Cardiac fibroblast (primary cell): Measurements from ENCODE around the gene TNS3.
A peak's percentile ranks its signal among the peaks of the same experiment; 100 is the strongest.

Experiments
- DNase-seq, 2 donors: peaks; one replicate each; pipeline versions ENCODE4 v3.0.0 to v3.0.0-alpha.2; 2010; ENCODE audit warnings: low read depth in 2 of 2
- H3K4me3 ChIP-seq, 2 donors: replicated peaks in 1 of 2; 1 replicate in 1 of 2; 2 replicates in 1 of 2; pipeline ENCODE4 v1.5.1; 2011; ENCODE audit warnings: low read depth in 2 of 2, low read length in 2 of 2, mild to moderate bottlenecking in 2 of 2, moderate library complexity in 1 of 2
- CTCF ChIP-seq: IDR thresholded peaks from one replicate; pipeline ENCODE4 v1.5.1; 2011; ENCODE audit warnings: low read depth, mild to moderate bottlenecking, low read length, inconsistent platforms

Gene TNS3

DNA sequence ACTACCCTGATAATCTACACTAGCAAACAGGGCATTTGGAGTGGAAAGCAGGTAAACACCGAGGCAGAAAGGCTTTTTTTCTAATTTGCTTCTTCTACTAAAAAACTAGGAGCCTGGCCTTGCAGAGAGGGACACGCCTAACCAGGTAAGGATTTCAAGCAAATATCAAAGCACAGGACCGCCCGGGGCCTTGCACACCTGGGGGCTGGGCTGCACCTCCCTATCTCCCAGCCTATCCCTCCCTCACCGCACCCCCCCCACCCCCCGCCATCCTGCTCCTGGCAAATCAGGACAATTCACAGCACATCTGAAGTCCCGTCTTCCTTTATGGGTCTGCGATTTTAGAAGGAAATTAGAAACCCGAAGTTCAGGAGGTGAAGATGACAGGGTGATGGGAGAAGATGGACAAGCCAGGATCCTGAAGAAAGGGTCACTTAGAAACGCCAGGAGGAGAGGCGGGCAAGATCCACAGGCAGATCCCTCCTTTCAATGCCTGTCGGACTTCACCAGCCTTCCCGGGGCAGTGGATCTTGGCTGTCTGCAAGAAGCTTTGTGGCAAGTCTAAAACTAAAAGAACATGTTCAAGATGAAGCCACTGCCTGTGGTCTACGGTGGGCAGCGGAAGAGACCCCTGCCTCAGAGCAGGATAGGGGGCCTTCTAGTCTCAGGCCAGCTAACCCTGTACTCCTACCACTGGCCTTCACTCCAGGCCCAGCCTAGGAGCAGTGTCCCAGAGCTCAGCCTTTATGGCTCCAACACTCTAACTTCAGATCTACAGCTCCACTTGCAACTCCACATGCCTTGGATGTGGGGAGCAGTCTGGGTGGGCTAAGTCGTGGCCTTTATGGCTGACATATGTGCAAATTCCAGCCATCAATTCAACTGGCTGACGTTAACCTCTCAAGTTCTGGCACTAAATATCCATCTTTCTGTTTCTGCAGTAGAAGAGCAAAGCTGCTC lies 43.9 kb downstream of the TNS3 start:
- no peak for TF ChIP-seq CTCF
- H3K4me3 ChIP-seq, result peak overlapping the region; percentile 36 to 54
- DNase-seq, result no peak

GRCh38 chr7:47536661-47537611 lies 45.0 kb downstream of the TNS3 start:
- peak overlapping the region; percentile 36 to 54 for H3K4me3 ChIP-seq
- no peak for TF ChIP-seq CTCF
- DNase-seq, result peak; percentile 55 to 67

- peak overlapping the region in 1 of 2 donors; percentile 30 for H3K4me3 ChIP-seq
- DNase-seq, result no peak
- no peak for TF ChIP-seq CTCF
Observed at GRCh38 chr7:47535704-47536628, 45.9 kb downstream of the TNS3 start.

- H3K4me3 ChIP-seq, result no peak overlapping the region
- DNase-seq, result no peak
- no peak for TF ChIP-seq CTCF
Observed at GRCh38 chr7:47535035-47535703, 46.7 kb downstream of the TNS3 start.

DNA sequence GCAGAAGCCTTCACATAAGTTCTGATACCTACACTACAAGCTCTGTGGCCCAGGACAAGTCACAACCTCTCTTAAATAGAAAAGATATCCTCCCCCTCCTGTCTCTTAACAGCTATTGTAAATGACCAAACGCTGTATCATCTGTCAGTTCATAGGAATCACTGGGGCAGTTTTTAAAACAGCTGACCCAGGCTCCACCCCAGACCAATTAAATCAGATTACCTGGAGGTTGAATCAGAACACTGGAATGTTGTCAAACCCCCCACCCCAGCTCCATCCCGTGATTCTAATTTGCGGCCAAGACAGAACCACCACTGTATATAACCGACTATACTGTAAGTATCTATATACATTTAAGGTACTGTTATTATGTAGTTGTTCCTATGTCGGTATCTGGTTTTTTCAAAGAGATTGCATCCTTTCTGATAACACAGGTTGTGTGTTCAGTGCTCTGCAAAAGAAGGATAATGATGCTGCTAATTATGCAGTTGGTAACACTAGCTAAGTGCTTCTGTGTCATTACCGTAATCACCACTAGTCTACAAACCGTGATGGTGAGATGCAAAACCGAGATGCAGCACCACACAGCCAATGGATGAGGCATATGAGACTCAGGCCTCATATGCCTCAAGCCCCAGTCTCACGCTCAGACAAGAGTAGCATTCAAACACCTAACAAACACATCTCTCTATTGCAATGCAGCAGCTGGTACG lies 47.4 kb downstream of the TNS3 start:
- no peak for DNase-seq
- no peak for TF ChIP-seq CTCF
- H3K4me3 ChIP-seq, result no peak overlapping the region
